Embryonic facial prominence (tissue), 1 donor: ENCODE results near the gene CAMKMT.

Source experiments
- DNase-seq: peaks from one replicate; pipeline ENCODE4 v3.0.0-alpha.2; 2016; ENCODE audit errors: extremely low spot score

Gene CAMKMT

DNA sequence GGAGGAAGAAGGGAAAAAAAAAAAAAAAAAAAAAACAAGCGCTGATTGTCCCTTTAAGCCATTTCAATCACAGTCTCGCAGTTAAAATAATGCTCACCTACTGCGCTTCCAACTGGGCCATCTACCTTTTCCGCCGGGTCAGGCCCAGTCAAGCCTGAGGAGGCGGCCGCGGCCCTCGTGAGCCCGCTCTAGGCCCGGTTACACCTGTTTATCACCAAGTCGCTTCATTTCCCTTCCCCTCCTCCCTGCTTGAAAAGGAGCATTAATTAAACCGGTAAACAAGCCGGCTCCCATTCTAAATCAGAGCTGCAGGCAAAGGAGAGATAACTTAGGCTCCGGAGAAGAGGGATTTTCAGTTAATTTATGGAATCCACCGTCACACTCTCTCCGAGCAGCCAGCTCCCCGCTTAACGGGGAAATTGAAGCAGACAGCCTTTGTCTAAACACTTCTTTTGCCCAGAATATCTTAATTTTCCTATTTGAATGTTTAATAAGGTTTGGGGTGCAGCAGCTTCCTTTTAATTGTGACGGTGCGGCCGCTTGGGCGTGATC, 439.6 kb downstream of the CAMKMT start:
- no peak for DNase-seq

DNA sequence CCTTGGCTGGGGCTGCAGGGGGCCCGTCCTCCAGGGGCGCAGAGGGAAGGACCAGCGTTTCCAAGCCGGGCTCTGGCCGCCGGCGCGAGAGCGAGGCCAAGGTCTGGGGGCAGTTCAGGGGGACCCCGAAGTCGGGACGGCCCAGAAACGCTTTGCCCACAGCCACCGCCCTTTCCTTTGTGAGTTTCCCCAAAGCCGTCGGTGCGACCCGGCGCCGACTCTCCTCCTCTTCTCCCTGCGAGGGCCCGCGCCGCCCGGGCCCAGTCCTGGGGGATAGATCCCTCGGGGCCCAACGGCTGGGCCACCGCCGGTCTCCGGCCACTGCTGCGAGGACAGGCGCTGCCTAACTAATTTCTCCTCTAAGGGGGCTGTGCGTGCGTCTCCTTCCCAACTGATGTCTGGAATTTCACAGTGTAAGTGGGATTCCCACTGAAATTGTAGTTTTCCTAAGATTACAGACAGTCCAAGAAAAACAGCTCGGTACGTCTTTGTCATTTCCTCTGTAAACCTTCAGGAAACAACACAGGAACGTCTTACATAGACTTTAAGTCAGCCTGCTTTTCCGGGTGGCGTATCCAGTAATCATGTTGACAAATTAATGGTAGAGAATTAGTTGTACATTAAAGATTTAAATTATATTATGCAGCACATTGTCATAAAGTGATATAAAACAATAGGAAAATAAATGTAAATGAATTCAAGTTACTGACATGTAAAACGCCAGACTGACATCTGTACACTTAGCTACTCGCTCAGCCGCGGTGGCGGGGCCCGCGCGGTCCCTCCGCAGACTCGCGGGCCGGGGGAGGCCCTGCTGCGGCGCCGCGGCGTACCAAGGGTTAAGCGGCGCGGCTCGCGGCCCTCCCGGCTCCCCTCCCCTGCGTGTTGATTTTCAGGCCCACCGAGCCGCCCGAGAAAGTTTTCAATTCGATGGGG, 440.4 kb downstream of the CAMKMT start:
- DNase-seq: no peak

DNA sequence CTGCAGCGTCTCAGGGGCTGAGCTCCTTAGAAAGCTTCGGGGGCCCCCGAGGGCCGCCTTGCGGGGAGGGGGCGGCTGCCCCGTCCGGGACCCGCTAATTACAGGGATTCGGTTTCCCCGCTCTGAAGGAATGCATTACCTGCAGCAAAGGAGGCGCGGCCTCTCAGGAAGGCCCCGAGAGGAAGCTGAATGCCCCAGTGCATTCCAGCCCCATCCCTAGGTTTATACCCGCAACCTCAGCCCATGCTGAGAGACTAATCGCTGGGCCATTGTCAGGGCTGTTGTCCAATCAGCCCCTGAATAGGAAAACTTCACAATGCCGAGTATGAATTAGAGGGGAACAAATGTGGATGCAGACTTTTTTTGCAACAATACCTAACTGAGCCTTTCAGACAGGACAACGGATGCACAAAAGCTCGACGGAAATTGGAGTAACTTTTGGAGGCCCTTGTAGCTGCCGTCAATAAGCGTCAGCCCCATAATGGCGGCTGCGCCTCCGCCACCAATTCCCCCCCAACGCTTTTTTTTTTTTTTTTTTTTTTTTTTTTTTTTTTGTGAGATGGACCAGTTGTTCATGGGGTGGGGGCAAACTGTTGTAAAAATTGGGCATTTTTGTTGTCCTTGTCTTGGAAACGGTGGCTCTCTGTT, 441.2 kb downstream of the CAMKMT start:
- no peak for DNase-seq

DNA sequence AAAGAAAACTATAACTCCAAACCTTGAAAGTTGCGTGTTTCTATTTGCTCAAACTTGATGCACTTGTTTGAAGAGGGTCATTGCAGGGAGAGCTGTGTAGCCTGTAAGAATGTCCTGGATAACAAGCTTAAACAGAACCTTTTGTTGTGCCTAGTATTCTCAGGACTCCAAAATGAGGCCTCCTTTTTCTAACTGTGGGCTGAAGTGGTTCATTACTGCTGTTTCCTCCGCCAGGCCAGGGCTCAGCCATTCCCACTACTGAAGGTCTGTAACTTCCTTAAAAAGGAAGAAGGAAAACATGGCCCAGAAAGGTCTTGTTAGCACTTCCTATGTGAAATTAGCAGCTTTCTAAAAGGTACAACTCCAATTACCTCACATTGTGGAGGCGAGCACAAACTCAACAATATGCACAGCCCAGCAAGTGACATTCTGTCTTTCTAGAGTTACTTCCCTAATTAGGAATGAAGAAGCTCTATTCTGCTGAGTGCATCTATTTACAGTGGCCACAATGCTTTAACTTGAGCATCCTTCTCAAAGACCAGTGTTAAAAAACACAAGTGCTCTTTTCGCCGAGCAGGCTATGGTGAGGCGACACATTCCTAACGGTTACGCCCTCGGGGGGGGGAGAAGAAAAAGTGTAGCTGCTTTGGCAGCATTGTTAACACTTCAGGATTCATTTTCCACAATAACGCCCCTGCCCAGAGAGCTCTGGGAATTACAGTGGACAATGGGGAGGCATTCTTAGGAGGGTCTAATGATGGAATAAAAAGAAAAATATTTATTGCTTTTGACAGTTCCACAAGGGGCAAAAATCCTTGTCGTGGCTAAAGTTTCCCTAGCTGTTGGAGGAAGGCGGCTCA, 442.9 kb downstream of the CAMKMT start:
- no peak for DNase-seq

DNA sequence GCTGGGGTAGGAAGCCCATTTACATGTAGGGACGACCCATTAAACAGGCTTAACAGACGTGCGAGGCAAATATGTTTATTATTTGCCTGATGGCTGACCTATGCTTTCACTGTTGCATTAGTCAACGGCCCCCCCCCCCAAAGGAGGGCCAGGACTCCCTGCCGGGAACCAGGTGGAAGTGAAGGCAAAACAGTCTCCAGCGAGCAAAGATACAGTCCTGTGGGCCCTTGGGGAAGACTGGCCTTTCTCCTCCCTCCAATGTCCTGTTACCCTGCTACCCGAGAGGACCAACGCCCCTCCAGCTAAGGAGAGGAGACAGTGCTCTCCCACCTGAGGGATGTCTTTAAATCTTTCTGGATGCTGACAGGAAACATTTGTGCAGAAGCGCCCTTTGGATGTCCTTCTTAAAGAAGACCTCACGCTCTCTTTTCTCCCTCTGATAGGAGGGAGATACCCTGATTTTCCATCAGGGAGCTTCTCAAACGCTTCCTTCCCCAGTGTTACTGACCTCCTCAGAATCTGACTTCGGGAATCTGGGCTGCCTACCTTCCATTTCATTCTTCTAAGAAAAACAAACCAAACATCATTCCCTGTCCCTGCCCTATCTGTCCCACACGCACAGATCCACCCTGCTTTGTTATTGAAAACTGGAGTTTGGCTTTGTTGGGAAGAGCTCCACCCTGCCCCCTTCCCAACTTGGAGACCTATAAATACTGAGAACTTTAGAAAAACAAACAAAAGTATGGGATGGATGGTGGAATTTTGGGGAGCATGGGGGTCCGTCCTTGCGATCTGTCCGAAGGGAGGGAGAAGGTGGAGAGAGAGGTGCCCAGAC, 443.9 kb downstream of the CAMKMT start:
- no peak for DNase-seq

DNA sequence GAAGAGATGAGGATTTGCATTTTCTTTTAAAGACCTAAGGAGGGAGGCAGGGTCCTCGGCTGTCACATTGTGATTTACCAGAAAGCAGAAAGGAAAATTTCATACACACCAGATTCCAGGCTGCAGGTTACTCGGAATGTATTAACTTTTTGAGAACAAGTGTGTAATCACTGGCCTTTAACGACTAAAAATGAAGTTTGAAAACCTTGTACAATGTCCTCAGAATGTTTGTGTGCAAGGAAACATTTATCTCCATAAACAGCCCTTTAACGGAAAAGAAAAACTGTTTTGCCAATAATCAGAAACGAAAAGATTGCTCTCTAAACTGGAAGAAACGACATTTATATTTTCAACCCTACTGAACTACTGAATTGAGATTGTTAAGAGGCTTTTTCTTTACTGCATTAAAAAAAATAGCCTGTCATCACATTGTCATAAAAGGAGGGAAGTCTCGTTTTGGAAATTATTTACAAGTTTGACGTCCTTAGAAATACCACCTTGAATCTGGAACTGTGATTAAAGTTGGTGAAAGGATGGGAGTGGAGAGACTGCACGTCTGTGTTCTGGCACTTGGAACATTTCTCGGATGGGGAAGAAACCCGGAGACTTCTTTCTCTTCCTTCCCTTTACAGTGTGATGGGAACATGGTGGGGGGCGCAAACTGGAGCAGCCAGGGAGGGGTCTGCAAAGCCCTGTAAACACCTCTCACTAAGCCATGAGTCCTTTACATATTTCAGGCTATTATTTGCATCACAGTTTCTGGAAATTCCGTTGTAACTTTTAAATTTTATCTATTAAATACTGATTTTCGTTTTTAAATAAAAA, 445.7 kb downstream of the CAMKMT start:
- no peak for DNase-seq

DNA sequence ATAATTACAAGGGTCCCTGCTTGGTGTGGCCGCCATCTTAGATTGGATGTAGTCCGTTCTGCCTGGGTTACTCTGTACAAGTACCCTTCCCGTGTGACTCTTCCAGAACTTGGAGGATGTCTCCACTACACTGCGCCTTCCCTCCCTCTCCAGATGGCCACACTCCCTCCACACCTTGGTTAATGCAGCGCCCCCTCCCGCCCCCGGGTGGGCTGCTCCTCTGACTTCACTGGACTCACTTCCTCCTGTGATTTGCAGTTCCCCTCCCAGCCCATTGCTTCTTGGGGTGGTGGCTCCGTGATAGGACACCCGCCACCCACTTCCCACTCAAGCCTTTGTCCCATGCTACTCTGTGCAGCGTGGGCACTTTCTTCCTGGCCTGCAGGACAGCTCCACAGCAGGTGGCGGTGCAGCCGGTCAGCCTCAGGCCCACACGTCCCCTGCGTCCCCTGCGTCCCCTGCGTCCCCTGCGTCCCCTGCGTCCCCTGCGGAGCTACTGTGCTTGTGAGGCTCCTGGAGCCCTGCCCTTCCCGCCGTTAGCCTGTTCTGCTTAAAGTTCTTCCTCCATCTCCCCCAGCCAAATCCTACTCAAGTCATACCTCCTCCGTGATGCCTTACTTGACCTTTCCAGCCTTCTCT, 449.3 kb downstream of the CAMKMT start:
- DNase-seq: no peak

DNA sequence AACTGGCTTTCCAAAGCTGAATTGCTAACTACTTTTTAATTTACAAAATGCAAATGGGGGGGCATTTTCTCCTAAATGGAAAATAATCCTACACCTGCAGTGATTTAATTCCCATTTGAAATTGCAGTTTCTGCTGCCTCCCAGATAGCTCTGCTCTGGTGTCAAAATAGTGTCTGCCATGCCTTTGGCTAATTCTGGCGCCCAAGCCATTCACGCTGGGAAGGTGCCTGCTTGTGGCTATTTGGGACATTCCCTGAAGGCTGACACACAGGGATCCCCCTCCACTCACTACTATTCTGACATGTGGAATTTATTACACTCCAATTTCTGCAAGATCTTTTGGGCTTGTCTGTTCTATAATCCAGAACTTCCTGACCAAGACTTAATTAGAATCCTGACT, 451.4 kb downstream of the CAMKMT start:
- DNase-seq: no peak

DNA sequence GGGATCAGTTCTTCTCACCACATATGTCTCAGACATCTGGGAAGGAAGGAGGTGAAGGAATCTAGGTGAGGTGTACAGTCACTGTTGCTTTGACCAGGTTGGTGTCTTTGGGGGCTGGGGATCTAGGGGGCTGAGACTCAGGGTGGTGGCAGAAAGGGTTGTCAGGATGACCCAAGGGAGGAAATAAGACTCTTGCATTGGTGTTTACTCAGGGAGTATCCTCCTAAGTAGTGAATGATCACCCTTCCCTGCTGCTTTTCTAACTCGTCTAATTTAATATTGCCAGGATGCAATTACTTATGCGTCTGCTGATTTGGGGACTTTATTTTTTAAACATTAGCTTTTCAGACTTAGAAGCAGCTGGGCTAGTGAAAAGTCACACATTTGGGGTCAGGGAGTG, 451.9 kb downstream of the CAMKMT start:
- no peak for DNase-seq

DNA sequence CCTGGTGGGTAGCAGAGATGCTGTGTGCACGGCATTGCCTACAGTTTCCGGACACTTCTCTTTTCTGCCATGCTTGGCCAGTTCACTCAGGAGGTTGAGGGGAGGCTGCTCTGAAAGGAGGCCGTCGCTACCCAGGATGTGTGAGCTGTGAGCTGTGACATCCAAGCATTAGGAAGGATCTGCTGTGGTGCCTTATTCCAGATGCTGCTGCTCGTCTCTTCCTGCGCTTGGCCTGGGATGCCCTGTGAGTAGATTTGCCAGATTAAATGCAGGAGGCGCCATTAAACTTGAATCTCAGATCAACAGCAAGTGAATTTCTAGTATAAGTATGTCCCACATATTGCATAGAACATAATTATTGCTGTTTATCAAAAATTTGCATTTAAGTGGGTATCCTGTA, 455.5 kb downstream of the CAMKMT start:
- no peak for DNase-seq

DNA sequence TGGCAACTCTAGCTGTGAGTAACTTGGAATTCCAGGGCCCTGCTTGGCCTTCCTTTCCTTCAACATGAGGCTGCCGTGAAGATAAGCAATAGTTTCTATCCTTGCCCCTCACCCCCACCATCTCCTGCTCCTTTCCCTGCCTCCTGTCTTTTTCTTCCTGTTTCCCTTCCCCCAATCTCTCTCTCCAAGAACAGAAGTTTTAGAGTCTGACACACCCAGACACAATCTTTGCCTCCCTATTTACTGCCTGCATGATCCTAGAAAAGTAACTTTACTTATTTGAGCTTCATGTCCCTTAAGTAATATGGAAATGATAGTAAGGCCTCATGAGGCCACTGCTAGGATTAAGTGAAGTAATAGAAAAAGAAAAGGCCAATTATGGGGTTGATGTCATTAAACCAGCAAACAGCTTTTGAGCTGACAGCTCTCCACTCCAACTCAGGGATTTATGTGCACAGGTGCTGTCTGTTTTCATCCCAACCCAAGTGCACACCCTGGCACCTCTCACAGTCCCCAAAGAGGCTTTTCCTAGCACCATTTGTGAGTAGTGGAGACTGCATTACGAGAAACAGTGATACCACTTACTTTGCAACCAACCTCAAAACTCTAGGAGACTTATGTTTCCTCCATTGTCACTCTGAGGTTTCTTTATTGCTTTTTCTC, 456.1 kb downstream of the CAMKMT start:
- DNase-seq: no peak

DNA sequence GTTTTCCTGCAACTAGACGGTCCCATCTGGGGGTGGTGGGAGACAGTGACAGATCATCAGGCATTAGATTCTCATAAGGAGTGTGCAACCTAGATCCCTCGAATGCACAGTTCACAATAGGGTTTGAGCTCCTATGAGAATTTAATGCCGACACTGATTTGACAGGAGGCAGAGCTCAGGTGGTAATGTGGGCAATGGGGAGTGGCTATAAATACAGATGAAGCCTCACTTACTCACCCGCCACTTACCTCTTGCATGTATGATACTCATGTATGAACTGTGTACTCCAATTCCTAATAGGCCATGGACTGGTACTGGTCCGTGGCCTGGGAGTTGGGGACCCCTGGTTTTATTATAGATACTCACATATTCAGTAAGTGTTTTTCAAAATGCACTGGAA, 457.3 kb downstream of the CAMKMT start:
- DNase-seq: no peak

DNA sequence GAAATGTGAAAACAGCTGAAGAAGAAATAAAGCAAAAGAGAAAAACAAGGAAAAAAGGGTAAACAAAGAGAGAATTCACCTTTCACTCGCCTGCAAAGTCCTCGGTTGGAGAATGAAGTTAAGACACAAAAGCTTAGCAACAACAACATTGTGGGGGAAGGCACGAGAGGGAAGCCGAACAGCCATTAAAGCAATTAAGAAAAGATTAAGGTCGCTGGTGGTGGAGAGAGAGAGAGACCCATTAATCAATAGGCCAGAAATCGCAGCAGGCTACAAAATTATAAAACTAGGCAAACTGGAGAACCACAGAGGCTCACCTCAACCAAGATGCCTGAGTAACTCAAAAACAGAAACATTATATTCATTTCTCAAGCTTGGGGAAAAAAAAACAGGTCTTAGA, 459.8 kb downstream of the CAMKMT start:
- DNase-seq: no peak

DNA sequence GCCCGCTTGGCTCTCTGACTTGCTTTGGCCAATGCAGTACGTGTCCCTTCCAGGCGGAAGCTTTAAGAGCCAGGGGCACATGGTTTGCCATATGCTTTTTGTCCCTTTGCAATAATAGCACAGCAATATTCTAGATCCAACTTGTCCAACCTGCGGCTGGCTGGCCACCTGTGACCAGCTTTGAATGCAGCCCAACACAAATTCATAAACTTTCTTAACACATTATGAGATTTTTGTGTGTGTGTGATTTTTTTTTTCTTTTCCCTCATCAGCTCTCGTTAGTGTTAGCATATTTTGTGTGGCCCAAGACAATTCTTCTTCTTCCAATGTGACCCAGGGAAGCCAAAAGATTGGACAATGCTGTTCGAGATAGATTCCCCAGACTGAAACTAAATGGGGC, 460.4 kb downstream of the CAMKMT start:
- no peak for DNase-seq
